Liver (tissue), 9 donors: ENCODE results near the gene ZSCAN5A. TPM values are rescaled to one million over a fixed set of nuclear protein-coding genes. Genes with fewer than 3 reads are reported as not detected.
"Not testable (repeated sequence)": the region's sequence is repeated elsewhere in the genome, so short reads cannot be mapped to it uniquely, and the experiment has no call there.

Source experiments
- DNase-seq: peaks from one replicate; pipeline ENCODE4 v3.0.0-alpha.2; 2017; ENCODE audit warnings: low spot score
- H3K27ac ChIP-seq, 2 donors: one replicate each; pipeline ENCODE4 v1.7.0; 2013; ENCODE audit warnings: inconsistent platforms in 2 of 2, low read length in 2 of 2, control low read depth in 1 of 2, low read depth in 1 of 2, mild to moderate bottlenecking in 1 of 2
- H3K27me3 ChIP-seq, 4 donors: one replicate each; pipeline versions ENCODE4 v1.6.1 to v1.7.0; 2013; ENCODE audit warnings: low read length in 3 of 4, inconsistent platforms in 1 of 4, mild to moderate bottlenecking in 1 of 4, moderate library complexity in 1 of 4; ENCODE audit not compliant: control insufficient read depth in 4 of 4, insufficient read depth in 4 of 4
- H3K36me3 ChIP-seq, 4 donors: one replicate each; pipeline versions ENCODE4 v1.6.1 to v1.7.0; 2013; ENCODE audit warnings: low read length in 3 of 4, mild to moderate bottlenecking in 3 of 4, low read depth in 1 of 4, moderate library complexity in 1 of 4; ENCODE audit not compliant: control insufficient read depth in 4 of 4, insufficient read depth in 3 of 4
- H3K4me1 ChIP-seq, 4 donors: one replicate each; pipeline versions ENCODE4 v1.6.1 to v1.7.0; 2013; ENCODE audit warnings: low read length in 3 of 4, mild to moderate bottlenecking in 3 of 4, moderate library complexity in 1 of 4; ENCODE audit not compliant: control insufficient read depth in 4 of 4, insufficient read depth in 4 of 4
- H3K4me3 ChIP-seq, 3 donors: one replicate each; pipeline versions ENCODE4 v1.6.1 to v1.7.0; 2013; ENCODE audit warnings: low read length in 3 of 3, control low read depth in 1 of 3, low read depth in 1 of 3, mild to moderate bottlenecking in 1 of 3
- H3K9ac ChIP-seq, 2 donors: one replicate each; pipeline ENCODE4 v1.7.0; 2013; ENCODE audit warnings: low read length in 2 of 2, mild to moderate bottlenecking in 2 of 2, moderate library complexity in 2 of 2, control low read depth in 1 of 2, low read depth in 1 of 2
- H3K9me3 ChIP-seq, 4 donors: one replicate each; pipeline versions ENCODE4 v1.6.1 to v1.7.0; 2013; ENCODE audit warnings: low read length in 3 of 4; ENCODE audit not compliant: control insufficient read depth in 4 of 4
- CTCF ChIP-seq: fragments of 150-350 bp; IDR thresholded peaks from 2 replicates; pipeline ENCODE4 v1.5.1; 2017; ENCODE audit warnings: improper control_type of control experiment, low read depth, low read length; ENCODE audit not compliant: missing input control
- EGR1 ChIP-seq, 2 donors: IDR thresholded peaks; 2 replicates each; pipeline ENCODE4 v1.6.1; 2016 to 2018; ENCODE audit warnings: antibody characterized with exemption in 2 of 2, low read depth in 2 of 2
- FOXA1 ChIP-seq: IDR thresholded peaks from 2 replicates; pipeline ENCODE4 v1.6.1; 2016; ENCODE audit warnings: antibody characterized with exemption
- FOXA2 ChIP-seq: IDR thresholded peaks from 2 replicates; pipeline ENCODE4 v1.6.1; 2016; ENCODE audit warnings: antibody characterized with exemption
- GABPA ChIP-seq, 2 donors: IDR thresholded peaks in 1 of 2; conservative IDR thresholded peaks in 1 of 2; 2 replicates each; pipeline ENCODE4 v1.6.1; 2016; ENCODE audit warnings: antibody characterized with exemption in 2 of 2, mild to moderate bottlenecking in 1 of 2, moderate library complexity in 1 of 2
- HNF4A ChIP-seq, 2 donors: conservative IDR thresholded peaks; 2 replicates each; pipeline ENCODE4 v1.6.1; 2016; ENCODE audit warnings: antibody characterized with exemption in 2 of 2, mild to moderate bottlenecking in 2 of 2
- HNF4G ChIP-seq: IDR thresholded peaks from 2 replicates; pipeline ENCODE4 v1.6.1; 2016; ENCODE audit warnings: antibody characterized with exemption
- JUND ChIP-seq, 2 donors: IDR thresholded peaks; 2 replicates each; pipeline ENCODE4 v1.6.1; 2016; ENCODE audit warnings: antibody characterized with exemption in 2 of 2
- NR2F2 ChIP-seq: IDR thresholded peaks from 2 replicates; pipeline ENCODE4 v1.6.1; 2016; ENCODE audit warnings: antibody characterized with exemption
- RAD21 ChIP-seq, 2 donors: IDR thresholded peaks; 2 replicates each; pipeline ENCODE4 v1.6.1; 2016; ENCODE audit warnings: antibody characterized with exemption in 2 of 2, mild to moderate bottlenecking in 2 of 2
- RXRA ChIP-seq, 2 donors: IDR thresholded peaks; 2 replicates each; pipeline ENCODE4 v1.6.1; 2017 to 2018; ENCODE audit warnings: antibody characterized with exemption in 2 of 2, mild to moderate bottlenecking in 1 of 2
- SP1 ChIP-seq: IDR thresholded peaks from 2 replicates; pipeline ENCODE4 v1.6.1; 2018; ENCODE audit warnings: antibody characterized with exemption, mild to moderate bottlenecking
- TAF1 ChIP-seq: conservative IDR thresholded peaks from 2 replicates; pipeline ENCODE4 v1.6.1; 2016; ENCODE audit warnings: antibody characterized with exemption, mild to moderate bottlenecking
- YY1 ChIP-seq: IDR thresholded peaks from 2 replicates; pipeline ENCODE4 v1.6.1; 2016; ENCODE audit warnings: antibody characterized with exemption, mild to moderate bottlenecking
- ZBTB33 ChIP-seq: IDR thresholded peaks from 2 replicates; pipeline ENCODE4 v1.6.1; 2016; ENCODE audit warnings: antibody characterized with exemption
- WGBS: extraction: QIAGEN DNeasy Blood & Tissue Kit; methylation state at CpG from one replicate; pipeline ENCODE4 v1.1.7; 2013; 5-methylcytosine and 5-hydroxymethylcytosine counted together
- polyA plus RNA-seq, 2 donors: library from polyadenylated mRNA; stranded (reverse) in 1 of 2; unstranded in 1 of 2; fragments of 200-250 nt in 1 of 2; fragments of >200 nt in 1 of 2; fragmentation: Nextera tagmentation in 1 of 2; extraction: Ambion mirVana in 1 of 2; gene quantifications; one replicate each; pipeline versions ENCODE4 v1.2.1 to v1.2.3, GENCODE V29; 2013 to 2015
- total RNA-seq, 2 donors: library from RNA; depleted of rRNA; stranded (reverse); fragments of >200 nt; gene quantifications; one replicate each; pipeline ENCODE4 v1.2.3, GENCODE V29; 2014
- TF ChIP-seq, protein P1 (sequence below): IDR thresholded peaks from 2 replicates; pipeline ENCODE4 v1.6.1; 2016; ENCODE audit warnings: antibody characterized with exemption, mild to moderate bottlenecking
- TF ChIP-seq, protein P2 (sequence below): IDR thresholded peaks from 2 replicates; pipeline ENCODE4 v1.6.1; 2016; ENCODE audit warnings: antibody characterized with exemption
- donor health status: healthy.
- donor health status: healthy.
- donor health status: healthy.
- donor health status: healthy.
- donor health status: healthy.

Gene ZSCAN5A
- total and polyA plus RNA-seq, 4 donors, result 2.2 to 9.6 (median 5.0) TPM

DNA sequence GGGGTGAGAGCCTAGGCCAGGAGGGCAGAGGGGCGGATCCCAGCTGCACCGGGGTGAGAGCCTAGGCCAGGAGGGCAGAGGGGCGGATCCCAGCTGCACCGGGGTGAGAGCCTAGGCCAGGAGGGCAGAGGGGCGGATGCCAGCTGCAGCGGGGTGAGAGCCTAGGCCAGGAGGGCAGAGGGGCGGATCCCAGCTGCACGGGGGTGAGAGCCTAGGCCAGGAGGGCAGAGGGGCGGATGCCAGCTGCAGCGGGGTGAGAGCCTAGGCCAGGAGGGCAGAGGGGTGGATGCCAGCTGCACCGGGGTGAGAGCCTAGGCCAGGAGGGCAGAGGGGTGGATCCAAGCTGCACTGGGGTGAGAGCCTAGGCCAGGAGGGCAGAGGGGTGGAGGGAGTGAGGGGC lies 138.3 kb downstream of the ZSCAN5A start:
- 33% methylated on average over 10 of the region's 11 CpGs for WGBS
- TF ChIP-seq HNF4A (conservative IDR thresholded peaks at IDR 0.05) (peak in 1 of 2 donors; percentile 79), RXRA (IDR thresholded peaks at IDR 0.05) (peak; percentile 26 to 78), GABPA (IDR thresholded peaks at IDR 0.05 in 1 of 2, conservative IDR thresholded peaks at IDR 0.05 in 1 of 2) (peak in 1 of 2 donors; percentile 42)
- TF ChIP-seq, protein P1, sequence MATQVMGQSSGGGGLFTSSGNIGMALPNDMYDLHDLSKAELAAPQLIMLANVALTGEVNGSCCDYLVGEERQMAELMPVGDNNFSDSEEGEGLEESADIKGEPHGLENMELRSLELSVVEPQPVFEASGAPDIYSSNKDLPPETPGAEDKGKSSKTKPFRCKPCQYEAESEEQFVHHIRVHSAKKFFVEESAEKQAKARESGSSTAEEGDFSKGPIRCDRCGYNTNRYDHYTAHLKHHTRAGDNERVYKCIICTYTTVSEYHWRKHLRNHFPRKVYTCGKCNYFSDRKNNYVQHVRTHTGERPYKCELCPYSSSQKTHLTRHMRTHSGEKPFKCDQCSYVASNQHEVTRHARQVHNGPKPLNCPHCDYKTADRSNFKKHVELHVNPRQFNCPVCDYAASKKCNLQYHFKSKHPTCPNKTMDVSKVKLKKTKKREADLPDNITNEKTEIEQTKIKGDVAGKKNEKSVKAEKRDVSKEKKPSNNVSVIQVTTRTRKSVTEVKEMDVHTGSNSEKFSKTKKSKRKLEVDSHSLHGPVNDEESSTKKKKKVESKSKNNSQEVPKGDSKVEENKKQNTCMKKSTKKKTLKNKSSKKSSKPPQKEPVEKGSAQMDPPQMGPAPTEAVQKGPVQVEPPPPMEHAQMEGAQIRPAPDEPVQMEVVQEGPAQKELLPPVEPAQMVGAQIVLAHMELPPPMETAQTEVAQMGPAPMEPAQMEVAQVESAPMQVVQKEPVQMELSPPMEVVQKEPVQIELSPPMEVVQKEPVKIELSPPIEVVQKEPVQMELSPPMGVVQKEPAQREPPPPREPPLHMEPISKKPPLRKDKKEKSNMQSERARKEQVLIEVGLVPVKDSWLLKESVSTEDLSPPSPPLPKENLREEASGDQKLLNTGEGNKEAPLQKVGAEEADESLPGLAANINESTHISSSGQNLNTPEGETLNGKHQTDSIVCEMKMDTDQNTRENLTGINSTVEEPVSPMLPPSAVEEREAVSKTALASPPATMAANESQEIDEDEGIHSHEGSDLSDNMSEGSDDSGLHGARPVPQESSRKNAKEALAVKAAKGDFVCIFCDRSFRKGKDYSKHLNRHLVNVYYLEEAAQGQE, result peak; percentile 24
- not testable (repeated sequence) for DNase-seq

DNA sequence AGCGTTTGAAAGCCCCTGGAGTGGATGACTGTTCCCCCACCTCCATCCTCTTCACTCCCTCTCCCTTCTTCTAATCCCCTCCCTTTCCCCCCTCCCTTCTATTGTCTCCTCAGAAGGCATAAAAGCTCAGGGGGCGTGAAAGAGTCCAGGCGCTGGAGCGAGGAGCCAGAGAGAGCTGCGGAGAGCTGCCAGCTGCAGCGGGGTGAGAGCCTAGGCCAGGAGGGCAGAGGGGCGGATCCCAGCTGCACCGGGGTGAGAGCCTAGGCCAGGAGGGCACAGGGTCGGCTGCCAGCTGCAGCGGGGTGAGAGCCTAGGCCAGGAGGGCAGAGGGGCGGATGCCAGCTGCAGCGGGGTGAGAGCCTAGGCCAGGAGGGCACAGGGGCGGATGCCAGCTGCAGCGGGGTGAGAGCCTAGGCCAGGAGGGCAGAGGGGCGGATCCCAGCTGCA lies 138.8 kb downstream of the ZSCAN5A start, which contains the start of gene GALP:
Gene GALP, plus strand, starts transcription at position 148 of the 447 bp plus-strand sequence. CDS start 1,101 bp downstream, outside the sequence.
- not testable (repeated sequence) for DNase-seq, H3K27ac ChIP-seq, H3K36me3 ChIP-seq, H3K9ac ChIP-seq, H3K9me3 ChIP-seq, H3K4me3 ChIP-seq, H3K27me3 ChIP-seq
- H3K4me1 ChIP-seq, result peaks cover 4 to 18% (median 9%) of the 10 kb centered on the region in 4 donors
- TF ChIP-seq NR2F2 (peak; percentile 38), SP1 (peak; percentile 16), ZBTB33 (peak; percentile 30), HNF4A (conservative IDR thresholded peaks at IDR 0.05) (peak; percentile 73 to 83), RXRA (IDR thresholded peaks at IDR 0.05) (peak; percentile 68 to 85), GABPA (IDR thresholded peaks at IDR 0.05 in 1 of 2, conservative IDR thresholded peaks at IDR 0.05 in 1 of 2) (peak in 1 of 2 donors; percentile 56)
- WGBS, result 26% methylated on average over 15 of the region's 15 CpGs

More for the DNA sequence above, 138.3 kb downstream of the ZSCAN5A start:
- H3K9me3 ChIP-seq, H3K27ac ChIP-seq, H3K36me3 ChIP-seq, H3K9ac ChIP-seq, H3K27me3 ChIP-seq, H3K4me3 ChIP-seq: not testable (repeated sequence)
- peaks cover 4 to 18% (median 9%) of the 10 kb centered on the region in 4 donors for H3K4me1 ChIP-seq

- H3K27ac ChIP-seq, result no peak overlapping the region
- H3K9ac ChIP-seq, result no peak overlapping the region
- no peaks in the 10 kb centered on the region for H3K27me3 ChIP-seq
- peaks cover 4 to 18% (median 9%) of the 10 kb centered on the region in 4 donors for H3K4me1 ChIP-seq
- DNase-seq, result no peak
- H3K4me3 ChIP-seq, result no peak overlapping the region
- no peaks in the 10 kb centered on the region for H3K9me3 ChIP-seq
- no peaks in the 10 kb centered on the region for H3K36me3 ChIP-seq
- 54% methylated on average over 11 of the region's 11 CpGs for WGBS
- TF ChIP-seq FOXA2 (no peak), EGR1 (IDR thresholded peaks at IDR 0.05; ENCODE audit: low read depth in 2 of 2) (no peak), JUND (IDR thresholded peaks at IDR 0.05) (no peak), TAF1 (no peak), GABPA (IDR thresholded peaks at IDR 0.05 in 1 of 2, conservative IDR thresholded peaks at IDR 0.05 in 1 of 2) (no peak), HNF4A (conservative IDR thresholded peaks at IDR 0.05) (no peak), YY1 (no peak), FOXA1 (no peak), RXRA (IDR thresholded peaks at IDR 0.05) (no peak), CTCF (no peak), HNF4G (no peak), NR2F2 (no peak), RAD21 (IDR thresholded peaks at IDR 0.05) (no peak), ZBTB33 (no peak), SP1 (no peak)
- TF ChIP-seq, protein P2, sequence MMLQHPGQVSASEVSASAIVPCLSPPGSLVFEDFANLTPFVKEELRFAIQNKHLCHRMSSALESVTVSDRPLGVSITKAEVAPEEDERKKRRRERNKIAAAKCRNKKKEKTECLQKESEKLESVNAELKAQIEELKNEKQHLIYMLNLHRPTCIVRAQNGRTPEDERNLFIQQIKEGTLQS, result no peak
Observed at GRCh38 chr19:56174550-56174949, 140.1 kb downstream of the ZSCAN5A start.
